Right lobe of liver (tissue), 6 donors: ENCODE data around the gene MICU1. TPM values are rescaled to one million over a fixed set of nuclear protein-coding genes. Genes with fewer than 3 reads are reported as not detected.
"Not testable (repeated sequence)": the region's sequence is repeated elsewhere in the genome, so short reads cannot be mapped to it uniquely, and the experiment has no call there.

Experiments used
- ATAC-seq, 4 donors: fragments of 200-7000 bp; cut with Tn5 transposase; one replicate each; pipeline ENCODE4 v1.9.1; 2020; ENCODE audit warnings: mild to moderate bottlenecking in 4 of 4, moderate library complexity in 4 of 4
- DNase-seq, 3 donors: peaks; one replicate each; pipeline ENCODE4 v3.0.0-alpha.2; 2020
- H3K27ac ChIP-seq, 3 donors: fragments of 200-600 bp; one replicate each; pipeline ENCODE4 v1.8.0; 2022
- H3K27me3 ChIP-seq, 2 donors: fragments of 200-600 bp; one replicate each; pipeline ENCODE4 v1.8.0; 2022
- H3K36me3 ChIP-seq, 4 donors: fragments of 200-600 bp; sonication (generic) in 1 of 4; one replicate each; pipeline versions ENCODE4 v1.5.1 to v1.8.0; 2017 to 2022; ENCODE audit warnings: control low read depth in 1 of 4
- H3K4me1 ChIP-seq, 4 donors: fragments of 200-600 bp; sonication (generic) in 1 of 4; one replicate each; pipeline versions ENCODE4 v1.5.1 to v1.8.0; 2017 to 2022; ENCODE audit warnings: control low read depth in 1 of 4
- H3K4me3 ChIP-seq, 3 donors: fragments of 200-600 bp; one replicate each; pipeline ENCODE4 v1.8.0; 2022
- H3K9me3 ChIP-seq, 4 donors: fragments of 200-600 bp; sonication (generic) in 1 of 4; one replicate each; pipeline versions ENCODE4 v1.5.1 to v1.8.0; 2017 to 2022; ENCODE audit warnings: control low read depth in 1 of 4
- CTCF ChIP-seq, 4 donors: fragments of 200-600 bp in 3 of 4; fragments of 450-650 bp in 1 of 4; IDR thresholded peaks; one replicate each; pipeline versions ENCODE4 v1.5.1 to v1.8.0; 2016 to 2022; ENCODE audit warnings: antibody characterized with exemption in 4 of 4, mild to moderate bottlenecking in 2 of 4
- POLR2A ChIP-seq: fragments of 450-650 bp; IDR thresholded peaks from one replicate; pipeline ENCODE4 v1.6.1; 2017; ENCODE audit warnings: antibody characterized with exemption, mild to moderate bottlenecking
- WGBS: methylation state at CpG from one replicate; pipeline ENCODE4 v1.1.6; 2018; ENCODE audit warnings: low coverage, low lambda C conversion rate; ENCODE audit not compliant: insufficient coverage; ENCODE audit errors: missing lambda C conversion rate; 5-methylcytosine and 5-hydroxymethylcytosine counted together
- intact Hi-C, 2 donors: fragments of 100-400 bp; cut with DNase I; formaldehyde crosslinking; loops; one replicate each; pipeline versions ENCODE4 v1.11.2 to v1.14.1; 2022
- total RNA-seq, 6 experiments: library from RNA; depleted of rRNA in 2 of 6; stranded (reverse); fragments of >200 nt in 2 of 6; fragmentation: NEBNext Ultra II Directional in 3 of 6; extraction: Animal tissue kit (Norgen Biotek cat#: 25700) in 3 of 6; gene quantifications; one replicate each; pipeline versions ENCODE4 v1.1.0 to v1.2.4, GENCODE V29; 2016 to 2023
- donor health status: DM: no; HTN: yes; CAD: no.
- donor health status: DM: no; HTN: no; CAD: no.
- donor health status: DM: no; HTN: no; CAD: no.
- donor health status: DM: no; HTN: yes; CAD: no.
- donor health status: DM: no; HTN: yes; CAD: no.

MICU1 gene
- total RNA-seq, 6 experiments from 2014 or later, result 25.3 to 55.3 (median 38.2) TPM

- Histone ChIP-seq H3K27me3 (no peaks in the 10 kb centered on the region), H3K36me3 (peaks cover 0 to 14% (median 0%) of the 10 kb centered on the region in 4 donors), H3K9me3 (no peaks in the 10 kb centered on the region), H3K4me1 (no peaks in the 10 kb centered on the region), H3K4me3 (no peak overlapping the region), H3K27ac (no peak overlapping the region)
- 90% methylated on average over 5 of the region's 6 CpGs for WGBS
- ATAC-seq (no peak), DNase-seq (no peak)
- TF ChIP-seq POLR2A (no peak), CTCF (IDR thresholded peaks at IDR 0.05) (no peak)
- intact Hi-C loops, result no loop called here
Observed at GRCh38 chr10:72449941-72450441, 175.9 kb downstream of the MICU1 start.

DNA sequence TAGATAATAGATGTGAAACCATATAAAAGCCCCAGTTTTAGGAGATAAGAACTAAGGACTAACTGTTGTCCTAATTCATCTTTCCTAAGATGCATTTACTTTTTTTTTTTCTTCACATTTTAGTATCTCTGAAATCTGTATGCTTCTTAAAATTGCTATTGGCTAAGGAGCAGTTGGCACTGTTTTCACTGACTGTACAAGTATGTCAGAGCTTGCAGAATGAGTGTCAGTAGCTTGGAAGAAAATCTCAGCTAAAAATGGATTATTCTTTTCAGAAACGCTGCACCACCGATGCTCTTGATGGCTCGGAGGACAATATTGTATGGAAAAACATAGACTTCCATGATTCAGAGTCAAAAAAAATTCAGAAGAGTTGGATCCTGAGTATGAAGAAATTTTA is 180.0 kb downstream of the MICU1 start:
- 70% methylated on average over 3 of the region's 3 CpGs for WGBS
- ATAC-seq, result no peak

DNA sequence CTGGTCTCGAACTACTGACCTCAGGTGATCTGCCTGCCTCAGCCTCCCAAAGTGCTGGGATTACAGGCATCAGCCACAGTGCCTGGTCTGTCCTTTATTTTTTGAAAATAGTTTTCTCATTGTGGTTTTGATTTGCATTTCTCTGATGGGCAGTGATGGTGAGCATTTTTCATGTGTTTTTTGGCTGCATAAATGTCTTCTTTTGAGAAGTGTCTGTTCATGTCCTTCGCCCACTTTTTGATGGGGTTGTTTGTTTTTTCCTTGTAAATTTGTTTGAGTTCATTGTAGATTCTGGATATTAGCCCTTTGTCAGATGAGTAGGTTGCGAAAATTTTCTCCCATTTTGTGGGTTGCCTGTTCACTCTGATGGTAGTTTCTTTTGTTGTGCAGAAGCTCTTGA is 182.9 kb downstream of the MICU1 start:
- 100% methylated on average over 1 of the region's 3 CpGs for WGBS
- DNase-seq, H3K4me1 ChIP-seq, H3K9me3 ChIP-seq, ATAC-seq, H3K4me3 ChIP-seq, H3K36me3 ChIP-seq, H3K27me3 ChIP-seq, intact Hi-C loops, H3K27ac ChIP-seq: not testable (repeated sequence)

More for the DNA sequence above, 180.0 kb downstream of the MICU1 start:
- intact Hi-C loops, result no loop called here
- peaks cover 0 to 4% (median 0%) of the 10 kb centered on the region in 4 donors for H3K36me3 ChIP-seq
- H3K9me3 ChIP-seq, result no peaks in the 10 kb centered on the region
- H3K4me3 ChIP-seq, result no peak overlapping the region
- H3K27me3 ChIP-seq, result no peaks in the 10 kb centered on the region
- H3K4me1 ChIP-seq, result no peaks in the 10 kb centered on the region
- no peak overlapping the region for H3K27ac ChIP-seq
- TF ChIP-seq POLR2A (no peak), CTCF (IDR thresholded peaks at IDR 0.05) (no peak)
- no peak for DNase-seq

DNA sequence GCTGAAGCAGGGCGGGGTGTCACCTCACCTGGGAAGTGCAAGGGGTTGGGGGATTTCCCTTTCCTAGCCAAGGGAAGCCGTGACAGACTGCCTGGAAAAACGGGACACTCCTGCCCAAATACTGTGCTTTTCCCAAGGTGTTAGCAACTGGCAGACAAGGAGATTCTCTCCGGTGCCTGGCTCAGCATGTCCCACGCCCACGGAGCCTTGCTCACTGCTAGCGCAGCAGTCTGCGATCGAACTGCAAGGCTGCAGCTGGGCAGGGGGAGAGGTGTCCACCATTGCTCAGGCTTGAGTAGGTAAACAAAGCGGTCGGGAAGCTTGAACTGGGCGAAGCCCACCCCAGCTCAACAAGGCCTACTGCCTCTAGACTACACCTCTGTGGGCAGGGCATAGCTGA is 190.3 kb downstream of the MICU1 start:
- H3K4me3 ChIP-seq, result no peak overlapping the region

GRCh38 chr10:72430936-72431335 is 194.9 kb downstream of the MICU1 start:
- H3K9me3 ChIP-seq, H3K36me3 ChIP-seq, DNase-seq, H3K27me3 ChIP-seq, H3K27ac ChIP-seq, intact Hi-C loops, H3K4me3 ChIP-seq, H3K4me1 ChIP-seq, ATAC-seq: not testable (repeated sequence)
- WGBS, result 93% methylated on average over 2 of the region's 4 CpGs

More for the DNA sequence above, 190.3 kb downstream of the MICU1 start:
- DNase-seq (no peak), ATAC-seq (no peak)
- intact Hi-C loops, result no loop called here
- Histone ChIP-seq H3K27ac (no peak overlapping the region), H3K4me1 (no peaks in the 10 kb centered on the region), H3K27me3 (no peaks in the 10 kb centered on the region), H3K36me3 (peaks cover 0 to 3% (median 0%) of the 10 kb centered on the region in 4 donors), H3K9me3 (no peaks in the 10 kb centered on the region)
- WGBS, result no CpG with 5 or more reads among the region's 12 CpGs
- no peak for TF ChIP-seq POLR2A
- no peak for TF ChIP-seq CTCF (IDR thresholded peaks at IDR 0.05)

- H3K36me3 ChIP-seq, result peaks cover 0 to 3% (median 2%) of the 10 kb centered on the region in 4 donors
- H3K4me3 ChIP-seq, result no peak overlapping the region
- no peak for DNase-seq
- no peak for TF ChIP-seq CTCF (IDR thresholded peaks at IDR 0.05)
- no peak for TF ChIP-seq POLR2A
- no peaks in the 10 kb centered on the region for H3K4me1 ChIP-seq
- H3K27ac ChIP-seq, result no peak overlapping the region
- H3K27me3 ChIP-seq, result no peaks in the 10 kb centered on the region
- ATAC-seq, result no peak
- intact Hi-C loops, result no loop called here
- no peaks in the 10 kb centered on the region for H3K9me3 ChIP-seq
- WGBS, result 79% methylated on average over 1 of the region's 1 CpG
Observed at GRCh38 chr10:72429931-72430330, 195.9 kb downstream of the MICU1 start.
